ENCODE data around the gene PSIP1. TPM values are rescaled to one million over a fixed set of nuclear protein-coding genes. Genes with fewer than 3 reads are reported as not detected.

Gene PSIP1
- total RNA-seq, 3 donors from 2014 or later (not counting 1 experiment from before 2014, with no cell fraction given): 50.3 to 83.1 (median 72.6) TPM

- H3K9me3 Mint-ChIP-seq: no peaks in the 10 kb centered on the region
- Histone ChIP-seq H3K4me1 (ENCODE audit: control insufficient read depth, insufficient read depth, low read length) (peaks cover 24% of the 10 kb centered on the region), H3K27ac (ENCODE audit: low read length) (peak within 1 kb of the TSS; percentile 69), H3K9me3 (ENCODE audit: control insufficient read depth, insufficient read depth, low read length) (no peaks in the 10 kb centered on the region), H3K4me3 (ENCODE audit: low read length) (peak within 1 kb of the TSS; percentile 89), H3K36me3 (ENCODE audit: control insufficient read depth, insufficient read depth, low read length) (peaks cover 18% of the 10 kb centered on the region), H3K27me3 (ENCODE audit: control insufficient read depth, insufficient read depth, low read length) (no peaks in the 10 kb centered on the region)
- TF ChIP-seq, protein P1, sequence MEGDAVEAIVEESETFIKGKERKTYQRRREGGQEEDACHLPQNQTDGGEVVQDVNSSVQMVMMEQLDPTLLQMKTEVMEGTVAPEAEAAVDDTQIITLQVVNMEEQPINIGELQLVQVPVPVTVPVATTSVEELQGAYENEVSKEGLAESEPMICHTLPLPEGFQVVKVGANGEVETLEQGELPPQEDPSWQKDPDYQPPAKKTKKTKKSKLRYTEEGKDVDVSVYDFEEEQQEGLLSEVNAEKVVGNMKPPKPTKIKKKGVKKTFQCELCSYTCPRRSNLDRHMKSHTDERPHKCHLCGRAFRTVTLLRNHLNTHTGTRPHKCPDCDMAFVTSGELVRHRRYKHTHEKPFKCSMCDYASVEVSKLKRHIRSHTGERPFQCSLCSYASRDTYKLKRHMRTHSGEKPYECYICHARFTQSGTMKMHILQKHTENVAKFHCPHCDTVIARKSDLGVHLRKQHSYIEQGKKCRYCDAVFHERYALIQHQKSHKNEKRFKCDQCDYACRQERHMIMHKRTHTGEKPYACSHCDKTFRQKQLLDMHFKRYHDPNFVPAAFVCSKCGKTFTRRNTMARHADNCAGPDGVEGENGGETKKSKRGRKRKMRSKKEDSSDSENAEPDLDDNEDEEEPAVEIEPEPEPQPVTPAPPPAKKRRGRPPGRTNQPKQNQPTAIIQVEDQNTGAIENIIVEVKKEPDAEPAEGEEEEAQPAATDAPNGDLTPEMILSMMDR (IDR thresholded peaks at IDR 0.05): no peak
- intact Hi-C loops (cut with micrococcal nuclease): loop anchor here (1.0 to 10.0 kb wide), 4 partner anchors 88 to 211 kb away; partner anchors contain the start of gene PSIP1
- peaks cover 32 to 41% of the 10 kb centered on the region in 2 donors for H3K4me1 Mint-ChIP-seq
- peak within 1 kb of the TSS; percentile 86 to 88 for H3K27ac Mint-ChIP-seq
- H3K4me3 Mint-ChIP-seq: peak within 1 kb of the TSS; percentile 90
- peak; percentile 86 to 95 for DNase-seq
- under 1% methylated on average over 70 of the region's 70 CpGs for WGBS (ENCODE audit: insufficient coverage)
- peak; percentile 97 to 100 (median 98) for ATAC-seq
- no peaks in the 10 kb centered on the region for H3K27me3 Mint-ChIP-seq (ENCODE audit: low read depth in 2 of 2)
- H3K36me3 Mint-ChIP-seq: no peaks in the 10 kb centered on the region
Measured at GRCh38 chr9:15422372-15423230, 88.2 kb downstream of the PSIP1 start, which contains the start of gene SNAPC3. TSS of gene SNAPC3 (plus strand) at chr9:15422876. CDS start at chr9:15422880, 4 bp downstream.

DNA sequence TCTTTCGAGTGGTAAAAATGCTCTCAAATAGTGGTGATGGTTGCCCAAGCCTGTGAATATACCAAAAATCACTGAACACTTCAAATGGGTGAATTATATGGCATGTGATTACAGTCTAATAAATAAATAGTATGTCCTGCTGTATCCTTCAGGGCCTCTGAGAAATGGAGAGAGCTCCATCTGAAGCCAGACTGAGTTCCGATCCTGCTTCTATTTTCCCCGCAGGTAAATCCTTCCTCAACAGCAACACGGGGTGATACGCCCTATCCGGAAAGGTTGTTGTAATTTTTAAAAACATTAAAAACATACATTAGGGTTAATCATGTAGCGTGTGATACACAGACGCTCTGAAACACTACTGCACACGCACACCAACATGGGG, 88.8 kb downstream of the PSIP1 start:
- H3K9me3 Mint-ChIP-seq: no peaks in the 10 kb centered on the region
- DNase-seq: no peak

DNA sequence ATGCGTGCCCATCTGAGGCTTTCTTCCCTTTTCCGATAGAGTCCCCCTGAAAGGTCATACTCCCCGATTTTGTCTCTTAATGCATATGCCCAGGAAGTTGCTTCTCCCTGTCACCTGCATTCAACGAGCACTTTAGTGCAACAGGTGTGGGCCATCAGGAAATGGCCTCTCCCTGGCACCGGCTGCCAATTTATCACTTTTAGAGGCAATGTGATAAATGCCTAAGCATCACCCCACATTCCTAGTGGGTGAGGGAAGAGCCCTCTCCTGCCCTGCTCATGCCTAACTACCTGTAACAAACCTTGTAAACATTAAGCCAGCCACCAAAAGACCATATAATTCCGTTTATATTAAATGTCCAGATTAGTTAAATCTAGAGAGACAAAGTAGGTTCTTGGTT, 89.2 kb downstream of the PSIP1 start:
- no peaks in the 10 kb centered on the region for H3K9me3 Mint-ChIP-seq
- H3K4me1 Mint-ChIP-seq: peaks cover 35 to 37% of the 10 kb centered on the region in 2 donors
- Histone ChIP-seq H3K36me3 (ENCODE audit: control insufficient read depth, insufficient read depth, low read length) (peaks cover 16% of the 10 kb centered on the region), H3K27ac (ENCODE audit: low read length) (no peak overlapping the region), H3K9me3 (ENCODE audit: control insufficient read depth, insufficient read depth, low read length) (no peaks in the 10 kb centered on the region), H3K27me3 (ENCODE audit: control insufficient read depth, insufficient read depth, low read length) (no peaks in the 10 kb centered on the region), H3K4me3 (ENCODE audit: low read length) (no peak overlapping the region), H3K4me1 (ENCODE audit: control insufficient read depth, insufficient read depth, low read length) (peaks cover 21% of the 10 kb centered on the region)
- no peak for DNase-seq
- intact Hi-C loops (cut with micrococcal nuclease): loop anchor here (10.0 kb wide), 1 partner anchor 183 kb away; no protein-coding TSS in a partner anchor
- H3K27ac Mint-ChIP-seq: no peak overlapping the region
- ATAC-seq: no peak
- no peaks in the 10 kb centered on the region for H3K27me3 Mint-ChIP-seq (ENCODE audit: low read depth in 2 of 2)
- H3K4me3 Mint-ChIP-seq: peak overlapping the region; percentile 90
- 90% methylated on average over 5 of the region's 6 CpGs for WGBS (ENCODE audit: insufficient coverage)
- TF ChIP-seq, protein P1 (IDR thresholded peaks at IDR 0.05): no peak
- H3K36me3 Mint-ChIP-seq: no peaks in the 10 kb centered on the region

More for the DNA sequence above, 88.8 kb downstream of the PSIP1 start:
- 57% methylated on average over 5 of the region's 9 CpGs for WGBS (ENCODE audit: insufficient coverage)
- peak overlapping the region; percentile 90 for H3K4me3 Mint-ChIP-seq
- H3K4me1 ChIP-seq (ENCODE audit: control insufficient read depth, insufficient read depth, low read length): peaks cover 21% of the 10 kb centered on the region
- peaks cover 33 to 39% of the 10 kb centered on the region in 2 donors for H3K4me1 Mint-ChIP-seq
- peak overlapping the region; percentile 89 for H3K4me3 ChIP-seq (ENCODE audit: low read length)
- H3K36me3 Mint-ChIP-seq: no peaks in the 10 kb centered on the region
- intact Hi-C loops (cut with micrococcal nuclease): loop anchor here (1.0 to 10.0 kb wide), 3 partner anchors 88 to 183 kb away; partner anchors contain the start of gene PSIP1
- peak overlapping the region; percentile 86 to 88 for H3K27ac Mint-ChIP-seq
- H3K27ac ChIP-seq (ENCODE audit: low read length): peak overlapping the region; percentile 69
- no peaks in the 10 kb centered on the region for H3K27me3 ChIP-seq (ENCODE audit: control insufficient read depth, insufficient read depth, low read length)
- TF ChIP-seq, protein P1 (IDR thresholded peaks at IDR 0.05): no peak
- no peaks in the 10 kb centered on the region for H3K27me3 Mint-ChIP-seq (ENCODE audit: low read depth in 2 of 2)
- peaks cover 18% of the 10 kb centered on the region for H3K36me3 ChIP-seq (ENCODE audit: control insufficient read depth, insufficient read depth, low read length)
- H3K9me3 ChIP-seq (ENCODE audit: control insufficient read depth, insufficient read depth, low read length): no peaks in the 10 kb centered on the region
- no peak for ATAC-seq

All from natural killer cell (primary cell).